Muscle layer of colon (tissue), 2 donors: ENCODE data around the gene CCDC174.
"Not testable (repeated sequence)": the region's sequence is repeated elsewhere in the genome, so short reads cannot be mapped to it uniquely, and the experiment has no call there.

Experiments used
- H3K27ac ChIP-seq: one replicate; pipeline ENCODE4 v1.7.0; 2013; ENCODE audit warnings: low read depth, mild to moderate bottlenecking, low read length, moderate library complexity
- H3K27me3 ChIP-seq, 2 donors: one replicate each; pipeline ENCODE4 v1.7.0; 2013; ENCODE audit warnings: low read length in 2 of 2, mild to moderate bottlenecking in 2 of 2; ENCODE audit not compliant: insufficient read depth in 2 of 2, control insufficient read depth in 1 of 2
- H3K36me3 ChIP-seq: one replicate; pipeline ENCODE4 v1.7.0; 2013; ENCODE audit warnings: mild to moderate bottlenecking, low read length; ENCODE audit not compliant: insufficient read depth
- H3K4me1 ChIP-seq: one replicate; pipeline ENCODE4 v1.7.0; 2013; ENCODE audit warnings: mild to moderate bottlenecking, low read length; ENCODE audit not compliant: insufficient read depth
- H3K4me3 ChIP-seq, 2 donors: one replicate each; pipeline ENCODE4 v1.7.0; 2013; ENCODE audit warnings: low read length in 2 of 2, low read depth in 1 of 2, mild to moderate bottlenecking in 1 of 2, moderate library complexity in 1 of 2
- H3K9ac ChIP-seq: one replicate; pipeline ENCODE4 v1.7.0; 2013; ENCODE audit warnings: low read length
- H3K9me3 ChIP-seq: one replicate; pipeline ENCODE4 v1.7.0; 2013; ENCODE audit warnings: mild to moderate bottlenecking, low read length
- donor health status: abdominal sarcoma.
- donor health status: Adenocarcinoma of cecum.

The CCDC174 gene

GRCh38 chr3:14651440-14652251 lies at the start of gene CCDC174:
Gene CCDC174, plus strand, starts transcription at chr3:14651762. Its CDS starts 75 bp downstream, at chr3:14651837.
- Histone ChIP-seq H3K36me3 (peaks cover 21% of the 10 kb centered on the region), H3K27ac (peak within 1 kb of the TSS; percentile 83), H3K9ac (peak within 1 kb of the TSS; percentile 87), H3K27me3 (no peaks in the 10 kb centered on the region), H3K4me3 (peak within 1 kb of the TSS; percentile 80 to 90), H3K4me1 (peaks cover 20% of the 10 kb centered on the region), H3K9me3 (no peaks in the 10 kb centered on the region)

GRCh38 chr3:14602006-14602803 lies 49.4 kb upstream of the CCDC174 start:
- Histone ChIP-seq H3K9me3 (no peaks in the 10 kb centered on the region), H3K4me1 (no peaks in the 10 kb centered on the region), H3K4me3 (no peak overlapping the region), H3K36me3 (no peaks in the 10 kb centered on the region), H3K27me3 (peaks cover 19 to 32% of the 10 kb centered on the region in 2 donors), H3K9ac (no peak overlapping the region), H3K27ac (no peak overlapping the region)

DNA sequence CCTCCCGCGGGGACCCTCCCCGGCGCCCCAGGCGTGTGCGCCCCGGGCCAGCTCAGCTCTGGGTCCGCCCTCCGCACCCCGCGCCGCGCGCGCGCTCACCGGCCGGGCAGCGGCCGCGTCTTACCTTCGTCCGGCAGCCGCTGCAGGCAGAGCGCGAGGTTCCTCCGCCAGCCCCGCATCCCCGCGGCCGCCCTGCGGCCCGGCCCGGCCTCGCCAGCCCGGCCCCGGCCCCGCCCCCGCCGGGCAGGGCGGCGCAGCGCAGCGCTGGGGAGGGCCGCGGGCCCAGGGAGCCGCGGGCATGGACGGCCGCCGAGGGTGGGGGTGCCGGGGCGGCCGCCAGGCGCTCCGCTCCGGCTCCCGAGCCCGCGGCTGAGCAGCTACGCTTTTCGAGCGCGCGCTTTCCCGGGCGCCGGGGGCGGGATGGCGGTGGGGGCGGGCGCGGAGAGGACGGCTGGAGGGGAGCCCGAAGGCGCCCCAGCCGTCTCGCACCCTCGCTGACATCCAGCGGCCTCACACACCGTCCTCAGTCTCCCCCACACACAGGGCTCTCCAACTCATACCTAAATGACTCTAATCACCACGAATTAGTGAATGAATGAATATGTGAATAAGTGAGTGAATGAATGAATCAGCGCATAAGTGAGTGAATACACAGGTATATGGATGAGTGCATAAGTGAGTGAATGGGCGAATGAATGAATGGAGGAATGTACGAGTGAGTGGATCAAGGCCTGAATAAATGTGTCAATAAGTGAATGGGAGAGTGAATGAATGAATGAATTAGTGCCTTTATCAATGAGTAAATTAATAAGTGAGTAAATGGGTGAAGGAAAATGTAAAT lies 48.5 kb upstream of the CCDC174 start:
- Histone ChIP-seq H3K4me1 (no peaks in the 10 kb centered on the region), H3K9me3 (no peaks in the 10 kb centered on the region), H3K27ac (no peak overlapping the region), H3K4me3 (no peak overlapping the region), H3K9ac (no peak overlapping the region), H3K36me3 (no peaks in the 10 kb centered on the region), H3K27me3 (peaks cover 19 to 32% of the 10 kb centered on the region in 2 donors)

GRCh38 chr3:14605067-14605466 lies 46.5 kb upstream of the CCDC174 start:
- no peak overlapping the region for H3K4me3 ChIP-seq
- H3K36me3 ChIP-seq = no peaks in the 10 kb centered on the region
- H3K9me3 ChIP-seq = no peaks in the 10 kb centered on the region
- no peak overlapping the region for H3K9ac ChIP-seq
- no peaks in the 10 kb centered on the region for H3K4me1 ChIP-seq
- H3K27me3 ChIP-seq = peaks cover 19 to 32% of the 10 kb centered on the region in 2 donors
- no peak overlapping the region for H3K27ac ChIP-seq

GRCh38 chr3:14605744-14606143 lies 45.8 kb upstream of the CCDC174 start:
- Histone ChIP-seq H3K4me1 (no peaks in the 10 kb centered on the region), H3K9me3 (no peaks in the 10 kb centered on the region), H3K27ac (no peak overlapping the region), H3K36me3 (no peaks in the 10 kb centered on the region), H3K9ac (no peak overlapping the region), H3K27me3 (peaks cover 19 to 31% of the 10 kb centered on the region in 2 donors), H3K4me3 (no peak overlapping the region)

DNA sequence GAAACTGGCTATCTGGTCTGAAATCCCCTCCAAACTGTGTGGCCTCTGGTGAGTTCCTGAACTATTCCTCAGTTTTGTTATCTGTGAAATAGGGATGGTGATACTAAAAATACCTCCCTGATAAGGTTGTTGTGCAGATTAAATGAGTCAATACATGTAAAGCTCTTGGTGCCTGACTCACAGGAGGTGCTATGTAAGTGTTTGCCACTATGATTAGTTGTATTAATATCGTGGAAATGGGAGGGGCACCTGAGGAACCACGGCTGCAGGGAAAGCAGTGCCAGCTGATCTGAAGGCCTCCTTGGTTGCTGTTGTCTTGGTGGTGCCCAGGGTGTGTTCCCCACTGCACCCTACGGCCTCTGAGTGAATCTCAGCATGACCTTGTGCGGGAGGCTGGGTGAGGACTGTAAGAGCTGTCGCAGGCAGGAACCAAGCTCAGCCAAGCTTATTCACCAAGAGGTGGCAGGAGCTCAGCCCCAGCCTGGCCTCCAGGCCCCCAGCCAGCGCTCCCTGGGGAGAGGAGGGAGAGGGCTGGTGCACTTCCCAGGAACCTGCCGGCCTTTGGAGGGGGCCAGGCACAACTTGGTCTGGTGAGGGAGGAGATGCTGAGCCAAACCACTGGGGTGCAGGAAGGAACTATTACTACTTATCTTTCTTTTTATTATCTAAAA lies 44.8 kb upstream of the CCDC174 start:
- H3K9me3 ChIP-seq = no peaks in the 10 kb centered on the region
- no peak overlapping the region for H3K4me3 ChIP-seq
- H3K36me3 ChIP-seq = no peaks in the 10 kb centered on the region
- peaks cover 14 to 21% of the 10 kb centered on the region in 2 donors for H3K27me3 ChIP-seq
- no peaks in the 10 kb centered on the region for H3K4me1 ChIP-seq
- no peak overlapping the region for H3K9ac ChIP-seq
- no peak overlapping the region for H3K27ac ChIP-seq

DNA sequence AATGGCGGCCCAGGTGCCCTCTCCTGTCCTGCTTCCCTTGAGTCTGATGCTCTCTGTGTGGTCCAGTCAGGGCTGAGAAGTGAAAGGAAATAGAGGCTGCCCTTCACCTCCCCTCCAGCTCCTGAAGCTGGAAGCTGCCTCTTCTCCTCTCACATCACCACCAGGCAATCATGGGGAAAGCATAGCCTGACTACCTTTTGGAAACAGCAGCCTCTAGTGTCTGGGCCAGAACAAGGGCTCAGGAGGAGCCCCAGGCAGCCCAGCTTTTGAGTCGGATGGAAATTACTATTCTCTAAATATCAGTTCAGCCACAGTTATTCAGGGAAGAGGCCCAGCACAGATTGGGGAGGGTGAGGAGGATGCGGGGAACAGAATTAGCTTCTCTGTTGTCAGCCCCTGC lies 43.3 kb upstream of the CCDC174 start:
- no peak overlapping the region for H3K9ac ChIP-seq
- H3K27me3 ChIP-seq = peaks cover 8 to 12% of the 10 kb centered on the region in 2 donors
- H3K27ac ChIP-seq = no peak overlapping the region
- H3K4me3 ChIP-seq = no peak overlapping the region
- H3K36me3 ChIP-seq = no peaks in the 10 kb centered on the region
- H3K4me1 ChIP-seq = no peaks in the 10 kb centered on the region
- H3K9me3 ChIP-seq = no peaks in the 10 kb centered on the region

- not testable (repeated sequence) for H3K4me1 ChIP-seq, H3K27me3 ChIP-seq, H3K36me3 ChIP-seq, H3K27ac ChIP-seq, H3K9me3 ChIP-seq, H3K9ac ChIP-seq, H3K4me3 ChIP-seq
These were observed 42.5 kb upstream of the CCDC174 start for GRCh38 chr3:14609058-14609457.

DNA sequence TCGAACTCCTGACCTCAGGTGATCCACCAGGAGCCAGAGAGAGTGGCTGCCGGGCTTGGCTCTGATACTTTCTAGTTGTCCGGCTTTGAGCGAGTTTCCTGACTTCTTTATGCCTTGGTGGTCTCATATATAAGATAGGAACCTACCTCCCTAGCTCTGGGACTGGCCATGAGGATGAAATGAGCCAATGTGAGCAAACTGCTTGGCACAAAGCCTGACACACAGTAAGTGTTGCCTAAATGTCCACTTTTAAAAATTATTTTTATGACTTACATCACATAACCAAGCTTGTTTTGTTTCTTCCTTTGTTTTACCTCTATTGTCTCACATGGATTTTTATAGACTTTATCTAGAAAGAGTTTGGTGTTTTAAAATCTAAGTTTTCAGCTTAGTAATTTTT lies 42.1 kb upstream of the CCDC174 start:
- Histone ChIP-seq H3K4me1 (no peaks in the 10 kb centered on the region), H3K36me3 (no peaks in the 10 kb centered on the region), H3K9me3 (no peaks in the 10 kb centered on the region), H3K9ac (no peak overlapping the region), H3K27ac (no peak overlapping the region), H3K27me3 (peaks cover 0 to 6% of the 10 kb centered on the region in 2 donors), H3K4me3 (no peak overlapping the region)

GRCh38 chr3:14609941-14610340 lies 41.6 kb upstream of the CCDC174 start:
- no peak overlapping the region for H3K27ac ChIP-seq
- no peaks in the 10 kb centered on the region for H3K4me1 ChIP-seq
- no peak overlapping the region for H3K4me3 ChIP-seq

More at GRCh38 chr3:14609941-14610340, 41.6 kb upstream of the CCDC174 start:
- Histone ChIP-seq H3K36me3 (no peaks in the 10 kb centered on the region), H3K27me3 (peaks cover 0 to 3% of the 10 kb centered on the region in 2 donors), H3K9me3 (no peaks in the 10 kb centered on the region), H3K9ac (no peak overlapping the region)
